Dedifferentiated amniotic fluid mesenchymal stem cell (primary cell): ENCODE results near the gene ITGB8.

ENCODE experiments used
- DNase-seq: peaks from one replicate; pipeline ENCODE4 v3.0.0-alpha.2; 2016; ENCODE audit errors: extremely low spot score

The ITGB8 gene

GRCh38 chr7:20464891-20465290 is 134.2 kb downstream of the ITGB8 start:
- no peak for DNase-seq
